Activated CD8-positive, alpha-beta memory T cell treated with anti-CD3 and anti-CD28 coated beads, Interleukin-2, amount 50 U/mL, for 24 hours (primary cell): ENCODE measurements around the gene SPATA25.
"Not testable (repeated sequence)": the region's sequence is repeated elsewhere in the genome, so short reads cannot be mapped to it uniquely, and the experiment has no call there.

ENCODE experiments used
- DNase-seq: peaks from one replicate; pipeline ENCODE4 v3.0.0-alpha.2; 2020; ENCODE audit errors: extremely low read depth

The SPATA25 gene

DNA sequence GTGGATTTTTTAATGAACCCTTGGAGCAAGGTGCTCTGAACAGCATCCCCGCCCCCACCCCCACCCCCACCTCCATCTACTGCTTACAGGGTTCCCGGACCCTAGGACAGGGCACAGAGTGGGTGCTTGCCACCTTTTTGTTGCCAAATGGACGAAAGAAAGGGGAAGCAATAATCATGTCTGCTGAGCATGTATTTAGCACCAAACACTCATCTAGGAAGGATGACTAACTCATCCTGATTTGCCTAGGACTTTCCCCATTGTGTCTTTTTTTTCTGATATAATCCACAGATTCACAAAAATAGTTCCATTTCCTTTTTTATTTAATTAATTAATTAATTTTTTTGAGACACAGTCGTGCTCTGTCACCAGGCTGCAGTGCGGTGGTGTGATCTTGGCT is 25.7 kb upstream of the SPATA25 start:
- no peak for DNase-seq

DNA sequence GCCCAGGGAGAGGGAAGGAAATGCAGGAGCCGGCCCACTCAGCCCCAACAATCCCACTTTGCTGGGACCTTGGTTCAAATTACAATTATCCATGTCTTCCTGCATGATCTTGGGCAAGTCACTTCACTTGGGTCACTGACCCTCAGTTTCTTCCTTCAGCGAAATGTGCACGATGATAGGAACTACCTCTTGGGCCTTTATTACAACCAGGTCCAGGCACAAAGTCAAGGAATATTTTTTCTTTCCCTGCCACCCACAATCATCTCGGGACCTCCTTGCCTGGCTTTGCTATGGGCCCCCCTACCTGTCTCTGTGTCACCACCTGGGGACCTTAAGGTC is 24.9 kb upstream of the SPATA25 start:
- no peak for DNase-seq

- DNase-seq, result no peak
Measured at GRCh38 chr20:45911486-45912343, 24.3 kb upstream of the SPATA25 start, which contains the start of gene PLTP. PLTP (minus strand) TSS chr20:45912155; CDS start chr20:45911452, 703 bp downstream.

DNA sequence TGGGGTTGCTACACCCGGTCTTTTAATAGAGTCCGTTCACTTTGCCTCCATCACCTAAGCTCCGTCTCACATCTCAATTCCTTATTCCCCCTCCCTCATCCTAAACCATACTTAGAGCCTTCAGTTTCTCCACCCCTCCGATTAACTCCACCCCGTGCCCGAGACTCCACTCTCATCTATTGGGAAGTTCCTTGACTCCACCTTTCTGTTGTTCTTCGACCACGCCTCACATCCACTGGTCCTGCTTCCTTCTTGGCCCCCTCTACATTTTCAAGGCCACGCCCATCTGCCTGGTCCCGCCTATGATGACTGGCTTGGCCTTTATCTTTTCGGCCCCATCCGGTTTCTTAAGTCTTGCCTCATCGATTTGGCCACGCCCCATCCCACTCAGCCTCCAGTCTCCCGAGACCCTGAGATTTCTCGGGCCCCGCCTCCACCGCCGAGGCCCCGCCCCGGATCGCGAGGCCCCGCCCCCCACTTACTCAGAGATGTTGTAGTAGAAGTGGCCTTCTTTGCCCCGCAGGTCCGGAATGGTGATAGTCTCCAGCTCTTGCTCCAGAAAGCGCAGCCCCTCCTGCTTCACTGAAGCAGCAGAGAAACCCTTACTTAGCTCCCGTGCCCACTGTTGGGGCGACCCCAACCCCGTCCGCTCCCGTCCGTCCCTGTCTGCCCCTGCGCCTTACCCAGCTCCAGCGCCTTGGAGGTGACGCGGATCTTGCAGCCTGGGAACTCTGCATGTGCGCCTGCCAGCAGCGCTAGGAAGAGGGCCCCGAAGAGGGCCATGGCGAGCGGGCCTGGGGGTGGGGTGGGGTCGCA is 23.5 kb upstream of the SPATA25 start:
- peak; percentile 88 for DNase-seq

GRCh38 chr20:45909817-45910669 is 22.6 kb upstream of the SPATA25 start:
- DNase-seq, result no peak

DNA sequence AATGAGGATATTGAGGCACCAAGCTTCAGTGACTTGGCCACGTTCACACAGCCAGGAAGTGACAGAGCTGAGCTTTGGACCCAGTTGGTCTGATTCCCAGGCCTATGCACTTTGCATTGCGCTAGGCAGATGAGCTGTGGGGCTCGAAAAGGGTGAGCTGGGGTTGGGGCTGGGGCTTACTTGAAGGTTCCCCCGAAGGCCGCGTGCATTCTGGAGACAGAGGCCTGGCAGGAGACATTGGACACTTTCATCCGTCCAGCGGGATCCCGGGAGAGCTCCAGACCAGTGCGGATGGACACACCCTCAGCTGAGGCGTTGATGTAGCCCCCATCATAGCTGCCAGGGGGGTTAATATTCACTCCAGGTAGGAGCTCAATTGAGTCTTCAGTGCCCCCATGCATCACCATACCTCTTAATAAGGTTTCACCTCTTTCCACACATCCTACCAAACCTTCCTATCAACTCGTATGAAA is 21.9 kb upstream of the SPATA25 start:
- no peak for DNase-seq

DNA sequence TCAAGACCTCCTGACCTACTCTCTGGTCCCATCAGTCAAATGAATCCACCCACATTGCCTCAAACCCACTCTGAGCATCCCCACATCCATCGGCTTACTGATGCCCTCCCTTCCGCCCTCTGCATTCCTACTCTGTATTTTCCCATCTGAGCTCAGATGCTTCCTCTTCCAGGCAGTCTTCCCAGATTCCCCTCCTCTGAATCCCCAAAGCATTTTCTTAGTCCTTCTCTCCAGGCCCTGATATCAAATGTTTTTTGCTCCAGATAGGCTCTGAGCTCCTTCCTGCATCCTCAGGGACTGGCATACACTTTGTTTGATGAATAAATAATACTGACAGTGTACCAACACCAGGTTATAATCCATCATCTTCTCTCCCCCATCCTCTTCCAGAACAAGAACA is 20.7 kb upstream of the SPATA25 start:
- DNase-seq, result no peak

DNA sequence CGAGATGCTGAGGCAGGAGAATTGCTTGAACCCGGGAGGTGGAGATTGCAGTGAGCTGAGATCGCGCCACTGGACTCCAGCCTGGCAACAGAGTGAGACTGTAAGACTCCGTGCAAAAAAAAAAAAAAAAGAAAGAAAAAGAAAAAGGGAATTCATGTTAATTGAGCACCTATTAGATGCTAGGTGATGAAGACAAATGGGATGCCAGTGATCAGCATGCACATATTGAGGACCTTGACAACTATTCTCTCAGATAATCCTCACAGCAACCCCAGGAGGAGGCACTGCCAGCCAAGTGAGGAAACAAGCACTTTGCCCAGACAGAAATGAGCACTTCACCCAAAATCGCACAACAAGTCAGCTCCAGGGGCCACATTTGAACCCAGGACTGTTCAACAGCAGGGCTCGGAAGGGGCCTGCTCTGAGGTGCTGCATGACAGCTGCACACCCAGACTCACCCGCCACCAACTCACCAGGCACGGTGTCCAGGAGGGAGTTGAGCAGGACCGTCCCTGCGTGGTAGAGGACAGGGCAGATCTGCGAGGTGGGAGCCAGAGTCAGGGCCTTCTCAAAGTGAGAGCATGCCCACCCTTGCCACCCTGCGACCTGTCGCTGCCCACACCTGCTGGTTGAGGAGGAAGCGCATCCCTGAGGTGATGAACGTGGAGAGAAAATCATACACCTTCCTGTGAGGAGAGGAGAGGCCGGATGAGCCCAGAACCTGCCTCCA is 20.0 kb upstream of the SPATA25 start:
- DNase-seq, result no peak

DNA sequence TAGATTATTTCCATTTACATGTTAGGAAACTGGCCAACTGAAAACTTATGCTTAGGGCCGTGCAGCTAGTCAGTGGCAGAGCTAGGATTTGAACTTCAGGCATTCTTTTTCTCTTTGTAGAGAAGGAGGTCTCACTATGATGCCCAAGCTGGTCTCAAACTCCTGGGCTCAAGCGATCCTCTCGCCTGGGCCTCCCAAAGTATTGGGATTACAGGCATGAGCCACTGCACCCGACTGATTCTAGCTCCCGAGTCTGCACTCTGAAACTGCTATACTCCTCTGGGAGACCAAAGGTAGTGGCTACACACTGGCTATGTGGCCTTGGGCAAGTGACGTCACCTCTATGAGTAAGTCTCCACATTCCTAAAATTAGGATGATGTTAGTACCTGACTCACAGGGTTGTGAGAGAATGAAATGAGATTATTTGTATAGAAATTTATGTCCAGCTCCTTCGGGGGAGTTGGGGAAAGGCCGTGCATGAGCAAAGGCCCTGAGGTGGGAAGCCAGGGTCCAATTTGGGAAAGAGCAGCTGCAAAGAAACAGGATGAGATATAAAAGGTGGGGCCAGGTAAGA is 18.2 kb upstream of the SPATA25 start:
- DNase-seq, result no peak

DNA sequence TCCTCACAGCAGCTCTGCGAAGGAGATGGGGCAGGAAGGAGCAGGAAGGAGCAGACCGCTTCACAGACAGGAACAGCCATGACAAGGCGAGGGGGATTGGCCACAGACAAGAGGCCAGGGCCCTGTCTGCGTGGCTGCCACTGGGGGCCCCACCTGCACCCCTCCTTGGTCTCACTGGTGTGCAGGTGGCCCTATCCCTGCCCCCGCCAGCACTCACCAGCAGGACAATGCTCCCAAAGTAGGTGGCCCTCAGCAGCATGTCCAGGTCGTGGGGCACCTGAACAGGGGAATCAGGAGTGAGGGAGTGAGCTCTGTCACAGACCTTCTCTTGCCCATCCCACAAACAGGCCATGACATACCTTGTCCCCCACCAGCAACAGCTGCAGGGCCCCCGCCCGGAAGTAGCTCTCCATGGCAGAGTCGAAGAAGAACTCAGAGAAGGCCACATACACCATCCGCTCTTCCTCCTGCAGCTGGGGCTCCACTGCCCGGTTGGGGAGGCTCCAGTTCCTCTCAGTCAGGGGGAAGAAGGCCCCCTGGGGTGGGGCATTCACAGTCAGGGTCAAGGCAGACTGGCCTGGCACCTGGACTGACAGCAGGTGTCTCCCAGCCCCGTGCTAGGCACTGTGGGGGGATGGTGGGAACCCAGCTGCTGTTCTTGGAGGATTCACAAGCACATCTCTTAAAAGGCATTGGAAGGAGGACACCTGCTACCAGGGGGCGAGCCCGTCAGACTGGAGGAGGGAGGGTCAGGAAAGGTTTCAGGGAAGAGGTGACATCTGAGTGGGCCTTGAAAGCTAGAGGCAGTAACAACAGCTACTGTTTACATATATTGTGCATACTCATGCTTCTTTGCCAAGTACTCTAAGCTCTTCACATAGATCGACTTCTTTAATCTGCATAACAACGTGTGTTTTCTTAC is 17.4 kb upstream of the SPATA25 start:
- DNase-seq, result no peak

GRCh38 chr20:45902199-45902701 is 14.8 kb upstream of the SPATA25 start:
- DNase-seq, result no peak

DNA sequence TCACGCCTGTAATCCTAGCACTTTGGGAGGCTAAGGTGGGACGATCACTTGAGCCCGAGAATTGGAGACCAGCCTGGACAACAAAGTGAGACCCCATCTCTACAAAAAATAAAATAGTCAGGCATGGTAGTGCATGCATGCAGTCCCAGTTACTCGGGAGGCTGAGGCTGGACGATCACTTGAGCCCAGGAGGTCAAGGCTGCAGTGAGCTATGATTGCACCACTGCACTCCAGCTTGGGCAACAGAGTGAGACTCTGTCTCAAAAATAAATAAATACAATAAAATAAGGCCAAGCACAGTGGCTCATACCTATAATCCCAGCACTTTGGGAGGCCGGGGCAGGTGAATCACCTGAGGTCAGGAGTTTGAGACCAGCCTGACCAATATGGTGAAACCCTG is 13.9 kb upstream of the SPATA25 start:
- DNase-seq, result not testable (repeated sequence)

GRCh38 chr20:45899046-45899835 is 11.8 kb upstream of the SPATA25 start:
- no peak for DNase-seq

- no peak for DNase-seq
Measured at GRCh38 chr20:45898285-45898684, 10.9 kb upstream of the SPATA25 start.

- no peak for DNase-seq
Measured at GRCh38 chr20:45897692-45898091, 10.3 kb upstream of the SPATA25 start.

- no peak for DNase-seq
Measured at GRCh38 chr20:45897289-45897688, 9.9 kb upstream of the SPATA25 start.

GRCh38 chr20:45896641-45897161 is 9.3 kb upstream of the SPATA25 start:
- no peak for DNase-seq

- DNase-seq, result no peak
Measured at GRCh38 chr20:45894797-45895196, 7.4 kb upstream of the SPATA25 start.
